ENCODE measurements around the gene CASP12. TPM values are rescaled to one million over a fixed set of nuclear protein-coding genes. Genes with fewer than 3 reads are reported as not detected.

Gene CASP12
- total RNA-seq, 1 donor from 2014 or later = not detected

DNA sequence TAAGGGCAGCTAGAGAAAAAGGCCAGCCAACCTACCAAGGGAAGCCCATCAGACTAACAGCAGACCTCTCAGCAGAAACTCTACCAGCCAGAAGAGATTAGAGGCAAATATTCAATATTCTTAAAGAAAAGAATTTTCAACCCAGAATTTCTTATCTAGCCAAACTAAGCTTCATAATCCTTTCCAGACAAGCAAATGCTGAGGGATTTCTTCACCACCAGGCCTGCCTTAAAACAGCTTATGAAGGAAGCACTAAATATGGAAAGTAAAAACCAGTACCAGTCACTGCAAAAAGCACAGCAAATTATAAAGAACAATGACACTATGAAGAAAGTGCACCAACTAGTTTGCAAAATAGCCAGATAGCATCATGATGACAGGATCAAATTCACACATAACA lies 30.6 kb upstream of the CASP12 start:
- Mint-ChIP-seq H3K4me1 (ENCODE audit: unreplicated experiment) (peaks cover 3% of the 10 kb centered on the region), H3K27ac (no peak overlapping the region), H3K36me3 (peaks cover 7% of the 10 kb centered on the region), H3K9me3 (peaks cover 14% of the 10 kb centered on the region), H3K4me3 (no peak overlapping the region), H3K27me3 (no peaks in the 10 kb centered on the region)
- DNase-seq (ENCODE audit: extremely low spot score, unreplicated experiment) = no peak
- no peak for TF ChIP-seq CTCF (conservative IDR thresholded peaks at IDR 0.05)

DNA sequence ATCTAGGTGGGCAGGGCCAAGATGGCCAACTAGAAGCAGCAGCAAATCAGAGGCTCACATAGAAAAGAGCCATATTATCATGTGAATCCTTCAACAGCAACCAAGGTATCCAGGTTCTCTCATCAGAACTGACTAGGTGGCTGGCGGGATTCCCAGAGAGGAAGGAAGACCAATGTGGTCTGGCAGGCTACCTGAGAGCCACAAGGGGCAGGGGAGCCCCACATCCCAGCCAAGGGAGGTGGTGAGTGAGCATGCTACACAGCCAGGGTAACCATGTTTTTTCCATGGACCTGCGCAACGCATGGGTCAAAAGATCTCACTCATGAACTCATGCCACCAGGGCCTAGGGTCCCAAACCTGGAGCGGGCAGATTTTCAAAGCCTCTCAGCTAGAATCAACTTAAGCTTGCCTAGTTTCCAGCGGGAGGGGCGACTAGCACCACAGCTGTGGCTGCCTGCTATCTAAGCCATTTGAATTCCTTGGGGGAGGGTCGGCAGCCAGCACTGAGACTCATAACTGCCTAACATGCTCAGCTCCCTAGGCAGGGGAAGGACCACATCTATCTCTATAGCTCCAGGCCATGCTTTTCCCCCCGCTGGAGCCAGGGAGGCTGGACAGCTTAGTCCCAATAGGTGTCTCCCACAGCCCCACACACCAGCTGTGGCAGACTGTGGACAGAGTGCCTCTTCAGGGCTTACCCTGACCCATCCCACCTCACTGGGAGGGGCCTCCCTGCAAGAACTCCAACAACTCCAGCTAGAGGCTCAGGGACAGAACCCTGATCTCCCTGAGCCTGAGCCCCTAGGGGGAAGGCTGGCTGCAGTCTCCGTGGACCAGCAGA lies 28.7 kb upstream of the CASP12 start:
- Mint-ChIP-seq H3K36me3 (peaks cover 7% of the 10 kb centered on the region), H3K27ac (no peak overlapping the region), H3K4me1 (ENCODE audit: unreplicated experiment) (peaks cover 3% of the 10 kb centered on the region), H3K9me3 (peaks cover 14% of the 10 kb centered on the region), H3K27me3 (no peaks in the 10 kb centered on the region), H3K4me3 (no peak overlapping the region)
- no peak for DNase-seq (ENCODE audit: extremely low spot score, unreplicated experiment)
- no peak for TF ChIP-seq CTCF (conservative IDR thresholded peaks at IDR 0.05)

DNA sequence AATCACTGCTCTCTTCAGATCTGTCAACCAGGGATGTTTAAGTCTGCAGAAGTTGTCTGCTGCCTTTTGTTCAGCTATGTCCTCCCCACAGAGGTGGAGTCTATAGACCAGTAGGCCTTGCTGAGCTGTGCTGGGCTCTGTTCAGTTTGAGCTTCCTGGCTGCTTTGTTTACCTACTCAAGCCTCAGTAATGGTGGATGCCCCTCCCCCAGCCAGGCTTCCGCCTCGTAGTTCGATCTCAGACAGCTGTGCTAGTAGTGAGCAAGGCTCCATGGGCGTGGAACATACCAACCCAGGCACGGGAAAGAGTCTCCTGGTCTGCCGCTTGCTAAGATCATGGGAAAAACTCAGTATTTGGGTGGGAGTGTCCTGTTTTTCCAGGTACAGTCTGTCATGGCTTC lies 27.6 kb upstream of the CASP12 start:
- H3K36me3 Mint-ChIP-seq = peaks cover 7% of the 10 kb centered on the region
- no peaks in the 10 kb centered on the region for H3K27me3 Mint-ChIP-seq
- H3K4me3 Mint-ChIP-seq = no peak overlapping the region
- DNase-seq (ENCODE audit: extremely low spot score, unreplicated experiment) = no peak
- no peak for TF ChIP-seq CTCF (conservative IDR thresholded peaks at IDR 0.05)
- peaks cover 3% of the 10 kb centered on the region for H3K4me1 Mint-ChIP-seq (ENCODE audit: unreplicated experiment)
- peaks cover 7% of the 10 kb centered on the region for H3K9me3 Mint-ChIP-seq
- H3K27ac Mint-ChIP-seq = no peak overlapping the region

DNA sequence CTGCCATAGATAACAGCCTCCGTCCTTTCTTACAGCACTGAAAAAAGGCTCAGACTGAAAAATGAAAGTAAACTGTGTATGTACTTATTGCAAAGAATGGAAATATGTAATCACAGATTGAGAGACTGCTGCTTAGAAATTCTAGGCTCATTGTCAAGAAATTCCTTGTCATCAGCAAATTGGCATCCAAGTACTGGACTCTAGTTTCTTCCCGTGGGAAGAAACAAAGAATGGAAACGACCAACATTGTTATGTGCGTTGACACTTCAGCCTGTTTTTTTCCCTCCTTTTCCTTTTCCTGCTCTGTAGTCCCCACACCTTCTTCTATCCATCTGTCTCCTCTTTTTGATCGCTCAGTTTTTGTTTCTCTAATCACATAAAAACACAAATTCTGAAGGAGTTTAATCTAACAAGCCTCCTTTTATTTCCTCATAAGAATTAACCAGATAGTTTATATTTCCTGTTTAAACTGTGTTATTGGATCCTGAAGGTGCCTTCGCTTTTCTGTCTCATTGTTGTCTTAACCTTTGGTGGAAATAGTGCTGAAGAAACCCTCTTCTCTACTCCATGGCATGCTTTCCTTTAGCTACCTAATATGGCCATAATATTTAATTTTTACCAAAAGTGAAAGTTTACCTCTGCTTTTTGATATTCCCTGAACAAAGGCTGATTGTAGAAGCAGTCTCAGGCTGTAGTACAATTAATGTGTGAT lies 20.0 kb upstream of the CASP12 start:
- DNase-seq (ENCODE audit: extremely low spot score, unreplicated experiment) = no peak
- TF ChIP-seq CTCF (conservative IDR thresholded peaks at IDR 0.05) = no peak
- no peaks in the 10 kb centered on the region for H3K9me3 Mint-ChIP-seq
- H3K27ac Mint-ChIP-seq = no peak overlapping the region
- H3K4me3 Mint-ChIP-seq = peak overlapping the region; percentile 42
- no peaks in the 10 kb centered on the region for H3K36me3 Mint-ChIP-seq
- peaks cover 5% of the 10 kb centered on the region for H3K4me1 Mint-ChIP-seq (ENCODE audit: unreplicated experiment)
- H3K27me3 Mint-ChIP-seq = no peaks in the 10 kb centered on the region

DNA sequence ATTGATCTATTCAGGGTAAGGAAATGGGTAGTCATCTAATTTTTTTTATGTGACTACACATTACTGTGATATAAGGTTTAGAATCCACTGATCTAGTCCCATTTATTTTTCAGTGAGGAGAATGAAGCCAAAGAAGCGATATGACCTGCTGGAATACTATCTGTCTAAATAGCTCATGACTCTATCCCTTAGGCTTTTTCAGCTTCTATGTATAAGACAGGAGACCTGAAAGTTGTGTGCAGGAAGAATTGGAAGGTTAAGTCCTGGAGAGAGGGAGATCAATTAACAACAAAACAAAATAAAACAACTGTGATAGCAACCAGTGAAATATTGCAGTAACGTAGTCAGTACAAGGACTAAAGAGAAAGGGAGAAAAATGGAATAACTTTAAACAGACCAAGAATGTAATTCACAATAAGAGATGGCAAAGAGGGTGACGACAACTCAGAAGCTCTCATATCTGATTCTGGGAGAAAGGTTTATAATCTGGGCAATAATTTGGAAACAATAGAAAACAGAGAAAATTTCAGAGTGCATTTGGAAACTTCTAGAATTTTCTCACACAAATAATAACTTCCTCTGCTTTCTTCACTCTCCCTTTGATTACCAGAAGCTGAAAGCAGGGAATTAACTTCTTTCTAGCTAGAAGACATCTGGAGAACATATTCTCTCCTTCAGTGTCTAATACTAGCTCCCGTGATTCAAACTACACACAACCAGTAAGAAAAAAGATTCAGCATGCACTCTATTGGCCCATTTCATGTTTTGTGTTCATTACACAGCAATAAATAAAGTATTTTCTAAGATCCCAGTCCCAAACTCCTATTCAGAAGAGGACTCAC lies 19.2 kb upstream of the CASP12 start:
- no peak overlapping the region for H3K27ac Mint-ChIP-seq
- H3K36me3 Mint-ChIP-seq = no peaks in the 10 kb centered on the region
- no peaks in the 10 kb centered on the region for H3K9me3 Mint-ChIP-seq
- no peak overlapping the region for H3K4me3 Mint-ChIP-seq
- no peaks in the 10 kb centered on the region for H3K27me3 Mint-ChIP-seq
- TF ChIP-seq CTCF (conservative IDR thresholded peaks at IDR 0.05) = no peak
- no peak for DNase-seq (ENCODE audit: extremely low spot score, unreplicated experiment)
- H3K4me1 Mint-ChIP-seq (ENCODE audit: unreplicated experiment) = peaks cover 5% of the 10 kb centered on the region
